H1 (cell line): ENCODE results near the gene AXIN2. TPM values are rescaled to one million over a fixed set of nuclear protein-coding genes. Genes with fewer than 3 reads are reported as not detected.

Experiments
- CTCF ChIA-PET: fragments of 300-600 bp; sonication (Branson Sonifier 250); formaldehyde crosslinking; loops from one replicate; lab custom pipeline; 2021; ENCODE audit not compliant: partially characterized antibody; lab: Charles Lee
- POLR2A ChIA-PET: fragments of 300-600 bp; sonication (Branson Sonifier 250); formaldehyde crosslinking; loops from one replicate; lab custom pipeline; 2021; ENCODE audit warnings: inconsistent platforms; ENCODE audit not compliant: partially characterized antibody; lab: Charles Lee
- DNase-seq, 2 experiments: peaks; one replicate each; pipeline versions ENCODE4 v3.0.0 to v3.0.0-alpha.2; 2010 to 2022; ENCODE audit warnings: low spot score in 2 of 2, low read depth in 1 of 2, mixed read lengths in 1 of 2
- FAIRE-seq: peaks from 2 replicates; lab custom pipeline; 2011; peaks lifted over from hg19 to GRCh38; lab: Jason Lieb, UNC
- H2AFZ ChIP-seq: 2 replicates; pipeline ENCODE4 v1.8.1; 2012; ENCODE audit warnings: low read length, inconsistent platforms
- H2AK5ac ChIP-seq: 2 replicates; pipeline ENCODE4 v1.6.1; 2013; ENCODE audit warnings: low read depth, low read length
- H2BK120ac ChIP-seq: replicated peaks from 2 replicates; pipeline ENCODE3; 2013; ENCODE audit warnings: low read depth, low read length, inconsistent platforms
- H2BK12ac ChIP-seq: 2 replicates; pipeline ENCODE4 v1.6.1; 2013; ENCODE audit warnings: low read depth, low read length
- H2BK15ac ChIP-seq: 2 replicates; pipeline ENCODE4 v1.6.1; 2013; ENCODE audit warnings: low read length
- H2BK20ac ChIP-seq: 2 replicates; pipeline ENCODE4 v1.6.1; 2013; ENCODE audit warnings: low read length
- H2BK5ac ChIP-seq: 2 replicates; pipeline ENCODE4 v1.6.1; 2013; ENCODE audit warnings: low read depth, low read length
- H3K14ac ChIP-seq: 2 replicates; pipeline ENCODE4 v1.6.1; 2013; ENCODE audit warnings: inconsistent platforms; ENCODE audit not compliant: insufficient read length
- H3K18ac ChIP-seq: 2 replicates; pipeline ENCODE4 v1.6.1; 2013; ENCODE audit warnings: low read length; ENCODE audit errors: extremely low read depth
- H3K23ac ChIP-seq: 2 replicates; pipeline ENCODE4 v1.6.1; 2013; ENCODE audit warnings: inconsistent platforms; ENCODE audit not compliant: insufficient read length
- H3K23me2 ChIP-seq: 2 replicates; pipeline ENCODE4 v1.6.1; 2013; ENCODE audit warnings: low read depth, low read length
- H3K27ac ChIP-seq: 2 replicates; pipeline ENCODE4 v1.6.1; 2011; ENCODE audit warnings: low read depth, low read length, inconsistent platforms
- H3K27me3 ChIP-seq, 4 experiments: replicated peaks in 1 of 4; 1 replicate in 1 of 4; 2 replicates in 3 of 4; pipeline versions ENCODE4 v1.6.1 to v1.8.1; 2011 to 2013; ENCODE audit warnings: low read length in 3 of 4, mild to moderate bottlenecking in 3 of 4, inconsistent platforms in 2 of 4, mixed read lengths in 2 of 4, moderate library complexity in 1 of 4; ENCODE audit not compliant: control insufficient read depth in 3 of 4, insufficient read depth in 3 of 4; ENCODE audit errors: extremely low read depth in 1 of 4
- H3K36me3 ChIP-seq, 4 experiments: 2 replicates each; pipeline versions ENCODE4 v1.6.1 to v1.8.1; 2011 to 2013; ENCODE audit warnings: mild to moderate bottlenecking in 4 of 4, low read length in 3 of 4, moderate library complexity in 2 of 4, control low read depth in 1 of 4, inconsistent platforms in 1 of 4; ENCODE audit not compliant: insufficient read depth in 4 of 4, control insufficient read depth in 2 of 4
- H3K4ac ChIP-seq: replicated peaks from 2 replicates; pipeline ENCODE3; 2013; ENCODE audit warnings: low read length, low read depth, mixed read lengths, inconsistent platforms; ENCODE audit not compliant: insufficient read length
- H3K4me1 ChIP-seq, 4 experiments: replicated peaks in 1 of 4; 1 replicate in 1 of 4; 2 replicates in 3 of 4; pipeline versions ENCODE4 v1.6.1 to v1.8.1; 2011 to 2013; ENCODE audit warnings: low read length in 3 of 4, inconsistent platforms in 2 of 4, mixed read lengths in 1 of 4; ENCODE audit not compliant: insufficient read depth in 4 of 4, control insufficient read depth in 3 of 4
- H3K4me2 ChIP-seq, 2 experiments: 2 replicates each; pipeline versions ENCODE4 v1.6.1 to v1.8.1; 2011 to 2013; ENCODE audit warnings: low read depth in 2 of 2, low read length in 2 of 2, control low read depth in 1 of 2, inconsistent platforms in 1 of 2, mild to moderate bottlenecking in 1 of 2; ENCODE audit not compliant: insufficient read depth in 1 of 2
- H3K4me3 ChIP-seq, 4 experiments: fragments of 200-600, 300-600 bp in 1 of 4; sonication (generic), shearing (Covaris generic), sonication (Bioruptor Twin) in 1 of 4; 2 replicates each; pipeline versions ENCODE4 v1.5.1 to v1.8.1; 2011 to 2016; ENCODE audit warnings: low read length in 4 of 4, low read depth in 3 of 4, control low read depth in 2 of 4, inconsistent platforms in 2 of 4, mild to moderate bottlenecking in 2 of 4, mixed read lengths in 1 of 4, moderate library complexity in 1 of 4; ENCODE audit not compliant: insufficient read depth in 2 of 4; ENCODE audit errors: extremely low read depth in 1 of 4
- H3K56ac ChIP-seq: replicated peaks from 2 replicates; pipeline ENCODE3; 2013; ENCODE audit warnings: low read depth, mild to moderate bottlenecking, mixed read lengths, low read length, inconsistent platforms; ENCODE audit not compliant: insufficient read length
- H3K79me1 ChIP-seq: 2 replicates; pipeline ENCODE4 v1.6.1; 2013; ENCODE audit warnings: low read depth, low read length, control low read depth
- H3K79me2 ChIP-seq, 2 experiments: 2 replicates each; pipeline versions ENCODE4 v1.6.1 to v1.8.1; 2012 to 2013; ENCODE audit warnings: low read length in 2 of 2, mild to moderate bottlenecking in 2 of 2, inconsistent platforms in 1 of 2; ENCODE audit not compliant: insufficient read depth in 2 of 2, control insufficient read depth in 1 of 2
- H3K9ac ChIP-seq, 4 experiments: replicated peaks in 1 of 4; 1 replicate in 1 of 4; 2 replicates in 3 of 4; pipeline versions ENCODE4 v1.6.1 to v1.8.1; 2011 to 2013; ENCODE audit warnings: low read depth in 3 of 4, low read length in 3 of 4, control low read depth in 2 of 4, mild to moderate bottlenecking in 2 of 4, moderate library complexity in 2 of 4, inconsistent platforms in 1 of 4; ENCODE audit errors: extremely low read depth in 1 of 4
- H3K9me3 ChIP-seq, 2 experiments: 2 replicates each; pipeline versions ENCODE4 v1.6.1 to v1.8.1; 2012 to 2013; ENCODE audit warnings: mild to moderate bottlenecking in 2 of 2, moderate library complexity in 2 of 2, control low read depth in 1 of 2, inconsistent platforms in 1 of 2, low read depth in 1 of 2, low read length in 1 of 2, mixed read lengths in 1 of 2; ENCODE audit not compliant: insufficient read depth in 2 of 2
- H4K20me1 ChIP-seq, 2 experiments: replicated peaks in 1 of 2; 2 replicates each; pipeline versions ENCODE3 to v1.8.1; 2011 to 2013; ENCODE audit warnings: inconsistent platforms in 2 of 2, low read length in 2 of 2, mild to moderate bottlenecking in 1 of 2; ENCODE audit not compliant: insufficient read depth in 2 of 2, control insufficient read depth in 1 of 2
- H4K5ac ChIP-seq: 2 replicates; pipeline ENCODE4 v1.6.1; 2013; ENCODE audit warnings: low read length, low read depth, mixed read lengths, inconsistent platforms; ENCODE audit not compliant: insufficient read length
- H4K8ac ChIP-seq: 2 replicates; pipeline ENCODE4 v1.8.0; 2013; ENCODE audit warnings: mild to moderate bottlenecking, moderate library complexity, low read length, inconsistent platforms; ENCODE audit not compliant: insufficient read depth; ENCODE audit errors: extremely low read depth
- H4K91ac ChIP-seq: replicated peaks from 2 replicates; pipeline ENCODE3; 2013; ENCODE audit warnings: low read length, mixed read lengths, inconsistent platforms; ENCODE audit not compliant: insufficient read length
- ATF3 ChIP-seq: IDR thresholded peaks from 2 replicates; pipeline ENCODE4 v1.6.1; 2011; ENCODE audit warnings: low read depth, mild to moderate bottlenecking, low read length; ENCODE audit not compliant: insufficient read depth
- BCL11A ChIP-seq, 2 experiments: IDR thresholded peaks; one replicate each; pipeline ENCODE4 v1.6.1; 2011; ENCODE audit warnings: low read depth in 2 of 2, low read length in 2 of 2, mild to moderate bottlenecking in 2 of 2
- CHD1 ChIP-seq: IDR thresholded peaks from 2 replicates; pipeline ENCODE4 v1.6.1; 2012; ENCODE audit warnings: low read depth, low read length, improper control_type of control experiment
- CHD2 ChIP-seq: IDR thresholded peaks from 2 replicates; pipeline ENCODE4 v1.6.1; 2012; ENCODE audit warnings: low read length, improper control_type of control experiment
- JUND ChIP-seq: IDR thresholded peaks from 2 replicates; pipeline ENCODE4 v1.6.1; 2011; ENCODE audit warnings: mild to moderate bottlenecking, improper control_type of control experiment, low read length
- KDM5A ChIP-seq: fragments of 200-600 bp; IDR thresholded peaks from 2 replicates; pipeline ENCODE4 v1.7.1; 2012; ENCODE audit warnings: mild to moderate bottlenecking, low read length, inconsistent platforms, mixed read lengths
- MAX ChIP-seq: IDR thresholded peaks from 2 replicates; pipeline ENCODE4 v1.6.1; 2012; ENCODE audit warnings: inconsistent platforms
- NRF1 ChIP-seq: IDR thresholded peaks from 2 replicates; pipeline ENCODE4 v1.6.1; 2011; ENCODE audit warnings: mild to moderate bottlenecking, low read depth, low read length, improper control_type of control experiment
- RNF2 ChIP-seq: fragments of 200-900, 300-1000 bp; sonication (generic); IDR thresholded peaks from 2 replicates; pipeline ENCODE4 v1.7.1; 2016; ENCODE audit warnings: borderline replicate concordance, low read depth, mild to moderate bottlenecking, antibody characterized with exemption, low read length; ENCODE audit not compliant: poor library complexity, severe bottlenecking; ENCODE audit errors: missing control alignments
- SUZ12 ChIP-seq: fragments of 200-600 bp; sonication (generic); IDR thresholded peaks from 2 replicates; pipeline ENCODE4 v1.6.1; 2012; ENCODE audit warnings: mild to moderate bottlenecking, inconsistent platforms, low read length, moderate library complexity, mixed read lengths
- TBP ChIP-seq: IDR thresholded peaks from 2 replicates; pipeline ENCODE4 v1.6.1; 2011; ENCODE audit warnings: low read depth, low read length, improper control_type of control experiment
- WGBS, 2 experiments: shearing (Covaris generic) in 1 of 2; methylation state at CpG; one replicate each; pipeline versions ENCODE4 v1.1.6 to v1.1.7; 2013 to 2015; ENCODE audit warnings: low lambda C conversion rate in 2 of 2, mixed read lengths in 2 of 2, inconsistent platforms in 1 of 2, low coverage in 1 of 2, missing lambda C conversion rate in 1 of 2; ENCODE audit not compliant: insufficient replicate concordance in 2 of 2, insufficient coverage in 1 of 2, insufficient read length in 1 of 2; ENCODE audit errors: extremely low coverage in 1 of 2, missing lambda C conversion rate in 1 of 2; 5-methylcytosine and 5-hydroxymethylcytosine counted together
- polyA plus RNA-seq, 7 experiments: library from polyadenylated mRNA; depleted of rRNA in 3 of 7; stranded (reverse) in 5 of 7; unstranded in 2 of 7; fragments of >200 nt in 5 of 7; fragments of 200-250 nt in 2 of 7; gene quantifications; 1 replicate in 5 of 7; 2 replicates in 1 of 7; 4 replicates in 1 of 7; pipeline versions ENCODE4 v1.2.1 to v1.2.3, GENCODE V29; 2011 to 2013; ENCODE audit warnings: missing spikeins in 2 of 7, mixed read lengths in 2 of 7
- total RNA-seq: library from RNA; stranded (reverse); fragmentation: NEBNext Ultra II Directional; extraction: Animal tissue kit (Norgen Biotek cat#: 25700); gene quantifications from 2 replicates; pipeline ENCODE4 v1.2.1, GENCODE V29; 2021

The AXIN2 gene
- total and polyA plus RNA-seq, 2 of the 8 experiments (the other 6 are each of a cell fraction or from before 2014, with no cell fraction given): 17.7 to 33.4 TPM

DNA sequence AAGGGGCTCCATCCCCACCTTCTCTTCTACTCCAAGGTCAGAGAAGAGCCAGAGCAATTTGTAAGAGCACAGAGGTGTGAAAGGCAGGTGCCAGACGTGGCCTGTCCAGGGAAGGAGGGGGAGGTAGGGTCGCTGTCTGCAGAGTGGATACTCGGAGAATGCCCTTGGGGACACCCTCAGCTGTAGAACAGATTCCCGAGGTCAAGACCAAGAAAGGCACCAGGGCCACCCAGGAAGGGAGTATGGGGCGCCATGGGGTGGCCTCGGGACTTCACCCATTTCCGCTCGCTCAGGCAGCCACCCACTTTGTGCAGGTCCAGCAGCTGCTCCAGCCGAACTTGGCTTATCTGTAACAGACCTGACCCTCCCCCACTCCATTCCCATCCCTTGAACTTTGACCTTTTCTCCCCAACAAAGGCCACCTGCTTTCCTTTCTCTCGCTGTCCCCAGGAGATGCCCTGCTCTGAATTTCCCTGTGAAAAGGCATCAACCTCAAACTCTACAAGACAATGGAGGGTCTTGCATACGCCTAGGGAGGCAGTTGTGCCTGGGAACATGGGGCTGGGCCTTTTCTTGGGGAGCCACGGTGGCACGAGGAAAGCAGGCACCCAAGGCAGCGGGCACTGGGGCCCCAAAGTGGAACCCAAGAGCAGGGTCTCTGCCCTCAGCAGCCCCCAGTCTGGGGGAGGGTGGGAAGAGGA lies 11.3 kb upstream of the AXIN2 start:
- H2AK5ac ChIP-seq: peak overlapping the region; percentile 98; the same call in 1 of the 2 replicates
- peak overlapping the region; percentile 100 for H3K4ac ChIP-seq
- H3K4me2 ChIP-seq: peak overlapping the region; percentile 64 to 78
- 1% methylated on average over 12 of the region's 14 CpGs; no CpG with 5 or more reads in 1 of the 2 experiments for WGBS, 2 experiments
- H3K18ac ChIP-seq: peak overlapping the region; percentile 96
- peak overlapping the region; percentile 98 for H2BK20ac ChIP-seq
- H3K23ac ChIP-seq: no peak overlapping the region
- H2BK120ac ChIP-seq: peak overlapping the region; percentile 100
- peaks cover 10 to 22% (median 15%) of the 10 kb centered on the region in 4 experiments for H3K4me1 ChIP-seq
- peak overlapping the region; percentile 75; the same call in 1 of the 2 replicates for H4K8ac ChIP-seq
- H3K9me3 ChIP-seq: no peaks in the 10 kb centered on the region
- no peak overlapping the region for H3K14ac ChIP-seq
- H3K23me2 ChIP-seq: no peaks in the 10 kb centered on the region
- no peaks in the 10 kb centered on the region for H3K79me2 ChIP-seq
- peak overlapping the region in 3 of 4 experiments; percentile 49 to 78 (median 53); a peak in 6 of 7 replicates for H3K9ac ChIP-seq
- H2BK12ac ChIP-seq: peak overlapping the region; percentile 100
- peak overlapping the region; percentile 63 for H4K5ac ChIP-seq
- FAIRE-seq (peak; percentile 100), DNase-seq (peak; percentile 85 to 96)
- no peaks in the 10 kb centered on the region for H3K36me3 ChIP-seq
- no peaks in the 10 kb centered on the region for H4K20me1 ChIP-seq
- H4K91ac ChIP-seq: peak overlapping the region; percentile 97
- H3K27me3 ChIP-seq: no peaks in the 10 kb centered on the region
- H3K27ac ChIP-seq: peak overlapping the region; percentile 93
- peak overlapping the region; percentile 70 for H3K56ac ChIP-seq
- H2BK15ac ChIP-seq: no peak overlapping the region
- H3K4me3 ChIP-seq: peak overlapping the region in 3 of 4 experiments; percentile 8 to 43 (median 20); a peak in 4 of 8 replicates
- H2BK5ac ChIP-seq: peak overlapping the region; percentile 99
- H2AFZ ChIP-seq: no peak overlapping the region
- ChIA-PET POLR2A (interaction anchor here (0.7 to 3.4 kb wide), 14 partner anchors 9 to 598 kb away, joined by 3 to 26 read pairs (median 4); partner anchors contain the start of gene AXIN2), CTCF (interaction anchor here (0.6 to 1.7 kb wide), 8 partner anchors 8 to 341 kb away, joined by 3 to 6 read pairs (median 3); no protein-coding TSS in a partner anchor)
- no peaks in the 10 kb centered on the region for H3K79me1 ChIP-seq
- TF ChIP-seq CHD2 (peak; percentile 77), ATF3 (no peak), BCL11A (IDR thresholded peaks at IDR 0.05; ENCODE audit: low read depth in 2 of 2, low read length in 2 of 2) (peak in 1 of 2 experiments; percentile 34), CHD1 (no peak), MAX (peak; percentile 94), SUZ12 (no peak), JUND (no peak; the same call in 1 of the 2 replicates), RNF2 (no peak), KDM5A (no peak), TBP (no peak), NRF1 (no peak)
